Skeletal muscle tissue (tissue), 4 donors: Measurements from ENCODE around the gene ARRDC3. TPM values are rescaled to one million over a fixed set of nuclear protein-coding genes. Genes with fewer than 3 reads are reported as not detected.
"Not testable (repeated sequence)": the region's sequence is repeated elsewhere in the genome, so short reads cannot be mapped to it uniquely, and the experiment has no call there.

Experiments used
- H3K27ac ChIP-seq: one replicate; pipeline ENCODE4 v1.7.0; 2013; ENCODE audit warnings: mild to moderate bottlenecking, low read depth, low read length, inconsistent platforms
- H3K27me3 ChIP-seq, 3 donors: one replicate each; pipeline ENCODE4 v1.7.0; 2013; ENCODE audit warnings: low read length in 3 of 3; ENCODE audit not compliant: control insufficient read depth in 3 of 3, insufficient read depth in 3 of 3
- H3K36me3 ChIP-seq, 3 donors: one replicate each; pipeline ENCODE4 v1.7.0; 2013; ENCODE audit warnings: low read length in 3 of 3; ENCODE audit not compliant: control insufficient read depth in 3 of 3, insufficient read depth in 3 of 3
- H3K4me1 ChIP-seq, 3 donors: one replicate each; pipeline ENCODE4 v1.7.0; 2013; ENCODE audit warnings: low read length in 3 of 3, mild to moderate bottlenecking in 3 of 3; ENCODE audit not compliant: control insufficient read depth in 3 of 3, insufficient read depth in 3 of 3
- H3K4me3 ChIP-seq, 3 donors: one replicate each; pipeline ENCODE4 v1.7.0; 2013; ENCODE audit warnings: low read length in 3 of 3
- H3K9ac ChIP-seq, 3 donors: one replicate each; pipeline ENCODE4 v1.7.0; 2013; ENCODE audit warnings: low read length in 3 of 3, mild to moderate bottlenecking in 3 of 3, moderate library complexity in 2 of 3, low read depth in 1 of 3
- H3K9me3 ChIP-seq, 3 donors: one replicate each; pipeline ENCODE4 v1.7.0; 2013; ENCODE audit warnings: low read length in 3 of 3; ENCODE audit not compliant: control insufficient read depth in 3 of 3
- total RNA-seq: library from RNA; depleted of rRNA; stranded (reverse); fragments of >200 nt; gene quantifications from one replicate; pipeline ENCODE4 v1.2.3, GENCODE V29; 2014
- donor health status: Osteomylitis.

ARRDC3 gene
- total RNA-seq, 1 donor from 2014 or later: 132 TPM

GRCh38 chr5:91361790-91362189 lies 21.3 kb downstream of the ARRDC3 start:
- no peak overlapping the region for H3K9ac ChIP-seq
- peak overlapping the region; percentile 21 for H3K27ac ChIP-seq
- H3K4me3 ChIP-seq: no peak overlapping the region

GRCh38 chr5:91361055-91361701 lies 21.9 kb downstream of the ARRDC3 start:
- no peak overlapping the region for H3K4me3 ChIP-seq
- peaks cover 6 to 15% (median 12%) of the 10 kb centered on the region in 3 donors for H3K4me1 ChIP-seq
- H3K27me3 ChIP-seq: no peaks in the 10 kb centered on the region
- H3K27ac ChIP-seq: peak overlapping the region; percentile 21
- H3K9me3 ChIP-seq: no peaks in the 10 kb centered on the region
- no peaks in the 10 kb centered on the region for H3K36me3 ChIP-seq
- H3K9ac ChIP-seq: no peak overlapping the region

More at GRCh38 chr5:91361790-91362189, 21.3 kb downstream of the ARRDC3 start:
- Histone ChIP-seq H3K36me3 (no peaks in the 10 kb centered on the region), H3K4me1 (peaks cover 6 to 15% (median 12%) of the 10 kb centered on the region in 3 donors), H3K27me3 (no peaks in the 10 kb centered on the region), H3K9me3 (no peaks in the 10 kb centered on the region)

- Histone ChIP-seq H3K9ac (no peak overlapping the region), H3K27ac (no peak overlapping the region), H3K27me3 (no peaks in the 10 kb centered on the region), H3K4me1 (peaks cover 6 to 15% (median 12%) of the 10 kb centered on the region in 3 donors), H3K9me3 (no peaks in the 10 kb centered on the region), H3K36me3 (no peaks in the 10 kb centered on the region), H3K4me3 (no peak overlapping the region)
Observed at GRCh38 chr5:91359962-91360609, 23.0 kb downstream of the ARRDC3 start.

DNA sequence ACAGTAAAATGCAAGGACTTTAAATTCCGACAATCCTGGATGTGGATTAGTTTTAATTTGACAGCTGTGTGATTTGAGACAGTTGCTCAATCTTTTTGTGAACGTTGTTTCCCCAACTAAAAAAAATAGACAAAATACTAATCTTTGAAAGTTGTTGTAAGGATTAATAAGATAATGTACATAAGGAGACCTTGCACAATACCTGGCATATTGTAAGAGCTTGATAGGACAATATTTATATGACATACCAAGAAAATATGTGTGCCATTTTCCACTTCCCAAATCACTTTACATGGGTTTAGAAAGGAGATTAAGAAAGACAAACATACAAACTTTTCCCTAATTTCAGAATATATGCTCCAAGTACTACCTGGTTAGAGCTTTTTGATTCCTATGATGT lies 25.3 kb downstream of the ARRDC3 start:
- Histone ChIP-seq H3K4me1 (peaks cover 6 to 15% (median 12%) of the 10 kb centered on the region in 3 donors), H3K9ac (peak overlapping the region in 2 of 3 donors; percentile 57 to 60), H3K9me3 (no peaks in the 10 kb centered on the region), H3K4me3 (no peak overlapping the region), H3K36me3 (no peaks in the 10 kb centered on the region), H3K27ac (peak overlapping the region; percentile 31), H3K27me3 (no peaks in the 10 kb centered on the region)

DNA sequence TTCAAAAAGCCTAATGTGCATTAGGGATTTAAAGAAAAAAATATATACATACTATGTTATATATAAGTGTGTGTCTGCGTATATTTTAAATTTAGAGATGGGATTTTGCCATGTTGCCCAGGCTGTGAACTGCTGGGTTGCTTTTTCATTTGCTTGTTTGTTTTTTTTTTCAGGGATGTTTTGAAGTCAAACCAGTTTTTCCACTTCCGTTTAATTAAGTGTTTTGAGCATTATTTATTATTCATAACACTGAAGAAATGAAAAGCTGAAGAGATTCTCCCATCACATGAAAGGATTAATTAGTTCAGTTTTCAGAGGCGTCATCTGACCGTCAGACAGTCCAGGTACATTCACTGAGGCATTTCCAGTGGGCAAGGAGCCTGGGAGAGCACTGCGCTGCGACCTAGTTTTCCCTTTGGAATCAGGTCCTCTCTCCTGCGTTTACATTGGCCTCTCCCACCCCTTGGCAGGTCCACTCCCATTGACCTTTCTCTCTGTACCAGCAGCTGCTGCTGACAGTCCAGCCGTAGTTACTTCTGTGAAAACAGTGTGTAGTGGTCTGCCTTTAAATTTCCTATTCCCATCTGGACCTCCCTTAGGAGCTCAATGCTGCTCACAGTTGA lies 26.0 kb downstream of the ARRDC3 start:
- H3K36me3 ChIP-seq: no peaks in the 10 kb centered on the region
- H3K27me3 ChIP-seq: no peaks in the 10 kb centered on the region
- no peaks in the 10 kb centered on the region for H3K9me3 ChIP-seq
- peak overlapping the region in 2 of 3 donors; percentile 57 to 60 for H3K9ac ChIP-seq
- peaks cover 6 to 15% (median 12%) of the 10 kb centered on the region in 3 donors for H3K4me1 ChIP-seq
- H3K4me3 ChIP-seq: peak overlapping the region in 1 of 3 donors; percentile 33
- H3K27ac ChIP-seq: peak overlapping the region; percentile 31

- not testable (repeated sequence) for H3K27ac ChIP-seq, H3K9ac ChIP-seq, H3K4me3 ChIP-seq
Observed at GRCh38 chr5:91354867-91355266, 28.2 kb downstream of the ARRDC3 start.

DNA sequence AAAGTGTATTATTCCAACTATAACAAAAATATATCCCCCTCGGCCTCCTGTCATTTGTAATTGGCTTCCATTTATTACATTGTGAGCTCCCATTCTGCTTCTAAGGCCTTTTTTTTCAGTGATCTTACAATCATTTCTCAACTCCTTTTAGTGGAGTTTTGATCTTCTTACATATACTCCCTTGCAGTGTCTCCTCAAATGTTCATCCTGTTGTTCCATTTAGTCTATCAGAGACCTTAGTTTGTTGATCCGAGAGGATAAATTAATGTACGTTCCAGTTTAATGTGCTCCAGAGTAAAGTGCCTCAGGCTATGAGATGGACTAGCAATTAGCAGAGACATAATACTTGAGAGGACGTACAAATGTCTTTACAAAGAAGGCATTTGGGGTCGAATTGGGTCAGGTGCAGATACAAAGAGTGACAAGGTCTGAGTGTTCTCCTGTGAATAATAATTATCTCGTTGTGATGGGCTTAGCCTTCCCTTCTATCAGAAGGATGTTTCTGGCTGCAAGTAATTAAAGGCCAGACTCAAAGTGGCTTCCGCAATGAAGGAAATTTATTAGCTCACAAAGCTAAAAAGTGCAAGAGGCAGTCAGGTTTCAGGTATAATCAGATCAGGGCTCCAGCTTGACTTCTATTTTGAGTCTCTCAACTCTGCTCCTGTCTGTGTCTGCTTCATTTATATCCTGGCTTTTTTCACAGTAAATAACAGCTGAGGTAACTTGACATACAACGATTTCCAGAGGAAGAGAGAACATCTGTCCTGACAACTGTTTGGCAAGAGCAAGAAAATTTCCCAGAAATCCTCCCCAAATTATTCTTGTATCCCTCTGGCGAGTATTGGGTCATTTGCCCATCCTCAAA lies 30.1 kb downstream of the ARRDC3 start:
- H3K9me3 ChIP-seq: no peaks in the 10 kb centered on the region
- no peaks in the 10 kb centered on the region for H3K36me3 ChIP-seq
- no peak overlapping the region for H3K4me3 ChIP-seq
- no peak overlapping the region for H3K27ac ChIP-seq
- H3K4me1 ChIP-seq: peaks cover 6 to 9% (median 7%) of the 10 kb centered on the region in 3 donors
- no peak overlapping the region for H3K9ac ChIP-seq
- no peaks in the 10 kb centered on the region for H3K27me3 ChIP-seq

More at GRCh38 chr5:91354867-91355266, 28.2 kb downstream of the ARRDC3 start:
- not testable (repeated sequence) for H3K9me3 ChIP-seq, H3K36me3 ChIP-seq, H3K27me3 ChIP-seq
- peaks cover 6 to 15% (median 12%) of the 10 kb centered on the region in 3 donors for H3K4me1 ChIP-seq

DNA sequence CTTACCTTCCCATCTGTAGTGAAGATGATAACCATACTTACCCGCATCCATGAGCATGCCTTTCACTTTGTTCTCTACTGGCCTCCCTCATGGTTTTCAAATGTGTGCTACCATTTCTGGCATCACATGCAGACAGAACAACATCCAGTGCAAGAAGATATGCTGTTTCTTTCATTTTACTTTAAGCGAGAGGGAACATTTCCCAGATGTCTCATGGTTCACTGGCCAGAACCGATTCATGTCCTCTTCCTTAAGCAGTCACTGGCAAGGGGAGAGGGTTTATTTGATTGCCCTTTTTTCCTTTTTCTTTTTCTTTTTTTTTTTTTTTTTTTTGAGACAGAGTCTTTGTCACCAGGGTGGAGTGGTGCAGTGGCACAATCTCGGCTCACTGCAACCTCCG lies 37.7 kb downstream of the ARRDC3 start:
- Histone ChIP-seq H3K4me1 (no peaks in the 10 kb centered on the region), H3K36me3 (no peaks in the 10 kb centered on the region), H3K4me3 (no peak overlapping the region), H3K9me3 (no peaks in the 10 kb centered on the region), H3K9ac (no peak overlapping the region), H3K27ac (no peak overlapping the region), H3K27me3 (no peaks in the 10 kb centered on the region)

DNA sequence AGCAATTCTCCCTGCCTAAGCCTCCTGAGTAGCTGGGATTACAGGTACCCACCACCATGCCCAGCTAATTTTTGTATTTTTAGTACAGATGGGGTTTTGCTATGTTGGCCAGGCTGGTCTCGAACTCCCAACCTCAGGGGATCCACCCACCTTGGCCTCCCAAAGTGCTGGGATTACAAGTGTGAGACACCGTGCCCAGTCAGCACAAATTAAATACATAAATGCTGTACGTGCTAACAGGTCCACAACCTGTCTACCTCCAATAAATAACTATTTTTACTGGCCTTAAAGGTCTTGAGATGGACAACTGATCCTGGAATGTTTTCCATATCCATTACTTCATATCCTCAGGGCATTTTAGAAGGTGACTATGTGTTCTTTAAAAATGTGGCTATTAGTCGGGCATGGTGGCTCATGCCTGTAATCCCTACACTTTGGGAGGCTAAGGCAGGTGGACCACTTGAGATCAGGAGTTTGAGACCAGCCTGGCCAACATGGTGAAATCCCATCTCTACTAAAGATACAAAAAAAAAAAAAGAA lies 38.4 kb downstream of the ARRDC3 start:
- H3K27ac ChIP-seq, H3K9me3 ChIP-seq, H3K27me3 ChIP-seq, H3K4me1 ChIP-seq, H3K9ac ChIP-seq, H3K36me3 ChIP-seq, H3K4me3 ChIP-seq: not testable (repeated sequence)
